ENCODE results near the gene CREM. TPM values are rescaled to one million over a fixed set of nuclear protein-coding genes. Genes with fewer than 3 reads are reported as not detected.

Gene CREM
- total and polyA plus RNA-seq, 2 experiments from 2014 or later, result 40.9 to 43.8 TPM

- Mint-ChIP-seq H3K4me3 (no peak overlapping the region; the same call in 2 of the 3 replicates), H3K27ac (no peak overlapping the region), H3K9me3 (peaks cover 14% of the 10 kb centered on the region), H3K4me1 (peaks cover 19% of the 10 kb centered on the region), H3K27me3 (ENCODE audit: insufficient read depth, low read depth, poor library complexity) (peaks cover 11% of the 10 kb centered on the region), H3K36me3 (ENCODE audit: low read depth) (peaks cover 22% of the 10 kb centered on the region)
- Histone ChIP-seq H3K9me2 (ENCODE audit: insufficient read depth) (no peaks in the 10 kb centered on the region), H2AFZ (no peak overlapping the region), H3K79me2 (replicated peaks; ENCODE audit: insufficient read depth) (no peaks in the 10 kb centered on the region), H3K4me2 (no peak overlapping the region), H3K4me1 (ENCODE audit: insufficient read depth) (peaks cover 6% of the 10 kb centered on the region), H3K4me3 (no peak overlapping the region), H3F3A (replicated peaks; ENCODE audit: low read depth) (no peaks in the 10 kb centered on the region), H3K36me3 (ENCODE audit: insufficient read depth) (no peaks in the 10 kb centered on the region), H4K20me1 (replicated peaks; ENCODE audit: insufficient read depth) (no peaks in the 10 kb centered on the region), H3K27ac (ENCODE audit: low read depth) (no peak overlapping the region), H3K27me3 (ENCODE audit: insufficient read depth) (no peaks in the 10 kb centered on the region)
- TF ChIP-seq ZNF331 (CRISPR knock-in tag; IDR thresholded peaks at IDR 0.05; ENCODE audit: low read depth) (no peak), EZH2 (IDR thresholded peaks at IDR 0.05; ENCODE audit: low read depth, unreplicated experiment) (no peak), REST (IDR thresholded peaks at IDR 0.05; ENCODE audit: unreplicated experiment) (no peak), EZH2phosphoT487 (IDR thresholded peaks at IDR 0.05; ENCODE audit: unreplicated experiment) (no peak), STAT1 (IDR thresholded peaks at IDR 0.05; ENCODE audit: unreplicated experiment) (no peak), JUNB (IDR thresholded peaks at IDR 0.05; ENCODE audit: unreplicated experiment) (no peak), POLR2AphosphoS5 (IDR thresholded peaks at IDR 0.05; ENCODE audit: low read depth) (no peak), ZNF114 (CRISPR knock-in tag; IDR thresholded peaks at IDR 0.05) (no peak), ETS1 (IDR thresholded peaks at IDR 0.05) (no peak), CREB1 (CRISPR knock-in tag; IDR thresholded peaks at IDR 0.05; ENCODE audit: low read depth) (no peak), NANOG (IDR thresholded peaks at IDR 0.05; ENCODE audit: borderline replicate concordance) (no peak), CTCF (conservative IDR thresholded peaks at IDR 0.05; ENCODE audit: low read depth in 2 of 2) (no peak)
- TF ChIP-seq, protein P1, sequence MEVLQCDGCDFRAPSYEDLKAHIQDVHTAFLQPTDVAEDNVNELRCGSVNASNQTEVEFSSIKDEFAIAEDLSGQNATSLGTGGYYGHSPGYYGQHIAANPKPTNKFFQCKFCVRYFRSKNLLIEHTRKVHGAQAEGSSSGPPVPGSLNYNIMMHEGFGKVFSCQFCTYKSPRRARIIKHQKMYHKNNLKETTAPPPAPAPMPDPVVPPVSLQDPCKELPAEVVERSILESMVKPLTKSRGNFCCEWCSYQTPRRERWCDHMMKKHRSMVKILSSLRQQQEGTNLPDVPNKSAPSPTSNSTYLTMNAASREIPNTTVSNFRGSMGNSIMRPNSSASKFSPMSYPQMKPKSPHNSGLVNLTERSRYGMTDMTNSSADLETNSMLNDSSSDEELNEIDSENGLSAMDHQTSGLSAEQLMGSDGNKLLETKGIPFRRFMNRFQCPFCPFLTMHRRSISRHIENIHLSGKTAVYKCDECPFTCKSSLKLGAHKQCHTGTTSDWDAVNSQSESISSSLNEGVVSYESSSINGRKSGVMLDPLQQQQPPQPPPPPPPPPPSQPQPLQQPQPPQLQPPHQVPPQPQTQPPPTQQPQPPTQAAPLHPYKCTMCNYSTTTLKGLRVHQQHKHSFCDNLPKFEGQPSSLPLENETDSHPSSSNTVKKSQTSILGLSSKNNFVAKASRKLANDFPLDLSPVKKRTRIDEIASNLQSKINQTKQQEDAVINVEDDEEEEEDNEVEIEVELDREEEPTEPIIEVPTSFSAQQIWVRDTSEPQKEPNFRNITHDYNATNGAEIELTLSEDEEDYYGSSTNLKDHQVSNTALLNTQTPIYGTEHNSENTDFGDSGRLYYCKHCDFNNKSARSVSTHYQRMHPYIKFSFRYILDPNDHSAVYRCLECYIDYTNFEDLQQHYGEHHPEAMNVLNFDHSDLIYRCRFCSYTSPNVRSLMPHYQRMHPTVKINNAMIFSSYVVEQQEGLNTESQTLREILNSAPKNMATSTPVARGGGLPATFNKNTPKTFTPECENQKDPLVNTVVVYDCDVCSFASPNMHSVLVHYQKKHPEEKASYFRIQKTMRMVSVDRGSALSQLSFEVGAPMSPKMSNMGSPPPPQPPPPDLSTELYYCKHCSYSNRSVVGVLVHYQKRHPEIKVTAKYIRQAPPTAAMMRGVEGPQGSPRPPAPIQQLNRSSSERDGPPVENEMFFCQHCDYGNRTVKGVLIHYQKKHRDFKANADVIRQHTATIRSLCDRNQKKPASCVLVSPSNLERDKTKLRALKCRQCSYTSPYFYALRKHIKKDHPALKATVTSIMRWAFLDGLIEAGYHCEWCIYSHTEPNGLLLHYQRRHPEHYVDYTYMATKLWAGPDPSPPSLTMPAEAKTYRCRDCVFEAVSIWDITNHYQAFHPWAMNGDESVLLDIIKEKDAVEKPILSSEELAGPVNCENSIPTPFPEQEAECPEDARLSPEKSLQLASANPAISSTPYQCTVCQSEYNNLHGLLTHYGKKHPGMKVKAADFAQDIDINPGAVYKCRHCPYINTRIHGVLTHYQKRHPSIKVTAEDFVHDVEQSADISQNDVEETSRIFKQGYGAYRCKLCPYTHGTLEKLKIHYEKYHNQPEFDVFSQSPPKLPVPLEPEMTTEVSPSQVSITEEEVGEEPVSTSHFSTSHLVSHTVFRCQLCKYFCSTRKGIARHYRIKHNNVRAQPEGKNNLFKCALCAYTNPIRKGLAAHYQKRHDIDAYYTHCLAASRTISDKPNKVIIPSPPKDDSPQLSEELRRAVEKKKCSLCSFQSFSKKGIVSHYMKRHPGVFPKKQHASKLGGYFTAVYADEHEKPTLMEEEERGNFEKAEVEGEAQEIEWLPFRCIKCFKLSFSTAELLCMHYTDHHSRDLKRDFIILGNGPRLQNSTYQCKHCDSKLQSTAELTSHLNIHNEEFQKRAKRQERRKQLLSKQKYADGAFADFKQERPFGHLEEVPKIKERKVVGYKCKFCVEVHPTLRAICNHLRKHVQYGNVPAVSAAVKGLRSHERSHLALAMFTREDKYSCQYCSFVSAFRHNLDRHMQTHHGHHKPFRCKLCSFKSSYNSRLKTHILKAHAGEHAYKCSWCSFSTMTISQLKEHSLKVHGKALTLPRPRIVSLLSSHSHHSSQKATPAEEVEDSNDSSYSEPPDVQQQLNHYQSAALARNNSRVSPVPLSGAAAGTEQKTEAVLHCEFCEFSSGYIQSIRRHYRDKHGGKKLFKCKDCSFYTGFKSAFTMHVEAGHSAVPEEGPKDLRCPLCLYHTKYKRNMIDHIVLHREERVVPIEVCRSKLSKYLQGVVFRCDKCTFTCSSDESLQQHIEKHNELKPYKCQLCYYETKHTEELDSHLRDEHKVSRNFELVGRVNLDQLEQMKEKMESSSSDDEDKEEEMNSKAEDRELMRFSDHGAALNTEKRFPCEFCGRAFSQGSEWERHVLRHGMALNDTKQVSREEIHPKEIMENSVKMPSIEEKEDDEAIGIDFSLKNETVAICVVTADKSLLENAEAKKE (CRISPR knock-in tag; IDR thresholded peaks at IDR 0.05), result no peak
- no peak for ATAC-seq
- no peak for DNase-seq (ENCODE audit: low spot score)
These were observed 66.1 kb downstream of the CREM start for GRCh38 chr10:35192645-35193249.

Measured in GM23338 (cell line).